ENCODE data around the gene CTBP1.

The CTBP1 gene

DNA sequence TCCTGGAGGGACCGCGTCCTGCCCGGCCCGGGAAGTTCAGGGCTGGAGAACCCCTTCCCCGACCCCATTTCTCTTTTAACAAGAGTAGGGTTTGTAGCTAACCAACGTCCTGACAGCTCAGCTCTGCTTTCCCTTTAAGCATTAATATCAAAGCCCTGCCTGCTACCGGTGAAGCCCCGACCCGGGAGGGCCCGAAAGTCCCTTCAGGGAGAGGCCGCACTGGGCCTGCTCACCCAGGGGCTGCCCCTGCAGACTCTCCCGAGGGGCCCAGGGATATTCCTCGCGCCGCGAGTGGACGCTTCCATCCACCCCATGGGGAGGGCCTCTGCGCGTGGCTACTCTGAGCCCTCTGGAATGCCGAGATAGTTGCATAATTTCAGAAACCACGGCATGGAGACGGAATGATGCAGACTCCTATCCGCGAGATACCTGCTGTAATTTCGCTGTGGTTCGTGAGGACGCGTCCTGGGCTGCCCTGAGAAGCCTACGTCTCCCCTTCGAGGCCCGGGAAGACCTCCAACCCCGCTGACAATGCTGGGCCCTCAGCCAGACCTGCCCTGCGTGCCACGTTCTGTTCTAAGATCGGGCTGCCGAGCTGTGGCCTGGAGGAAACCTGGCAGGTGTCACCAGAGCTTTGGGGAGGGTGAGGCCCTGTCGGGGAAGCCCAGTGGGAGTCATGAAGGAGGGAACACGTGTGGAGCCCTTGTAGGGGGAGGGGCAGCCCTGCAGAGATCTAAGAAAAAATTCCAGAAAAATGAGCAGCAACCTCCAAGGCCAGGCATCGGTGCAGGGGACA is 999 bp upstream of the CTBP1 start:
- peak overlapping the region; percentile 85 to 89 for H3K9ac ChIP-seq (ENCODE audit: low read length in 2 of 2)
- no peaks in the 10 kb centered on the region for H3K27me3 ChIP-seq (ENCODE audit: control insufficient read depth in 1 of 2, insufficient read depth in 2 of 2, low read length in 2 of 2)

GRCh38 chr4:1249148-1249730 is 309 bp upstream of the CTBP1 start:
- Histone ChIP-seq H3K9ac (ENCODE audit: low read length in 2 of 2) (peak overlapping the region; percentile 85 to 89), H3K4me1 (ENCODE audit: control insufficient read depth, insufficient read depth, low read length) (peaks cover 58% of the 10 kb centered on the region), H3K9me3 (ENCODE audit: control insufficient read depth in 2 of 2, low read length in 2 of 2) (no peaks in the 10 kb centered on the region), H3K4me3 (ENCODE audit: low read length in 2 of 2) (peak overlapping the region; percentile 59 to 80), H3K27me3 (ENCODE audit: control insufficient read depth in 1 of 2, insufficient read depth in 2 of 2, low read length in 2 of 2) (no peaks in the 10 kb centered on the region), H3K27ac (ENCODE audit: low read length) (peak overlapping the region; percentile 89), H3K36me3 (ENCODE audit: control insufficient read depth in 2 of 2, insufficient read depth in 2 of 2, low read length in 2 of 2) (peaks cover 0 to 3% of the 10 kb centered on the region in 2 donors)

More for the DNA sequence above, 999 bp upstream of the CTBP1 start:
- H3K36me3 ChIP-seq (ENCODE audit: control insufficient read depth in 2 of 2, insufficient read depth in 2 of 2, low read length in 2 of 2), result peaks cover 0 to 3% of the 10 kb centered on the region in 2 donors
- H3K9me3 ChIP-seq (ENCODE audit: control insufficient read depth in 2 of 2, low read length in 2 of 2), result no peaks in the 10 kb centered on the region
- H3K4me1 ChIP-seq (ENCODE audit: control insufficient read depth, insufficient read depth, low read length), result peaks cover 52% of the 10 kb centered on the region
- H3K4me3 ChIP-seq (ENCODE audit: low read length in 2 of 2), result peak overlapping the region; percentile 59 to 80
- H3K27ac ChIP-seq (ENCODE audit: low read length), result peak overlapping the region; percentile 89

GRCh38 chr4:1247864-1248244 is 1.1 kb downstream of the CTBP1 start:
- peak overlapping the region; percentile 69 to 75 for H3K9ac ChIP-seq (ENCODE audit: low read length in 2 of 2)
- H3K27ac ChIP-seq (ENCODE audit: low read length), result peak overlapping the region; percentile 86
- no peaks in the 10 kb centered on the region for H3K27me3 ChIP-seq (ENCODE audit: control insufficient read depth in 1 of 2, insufficient read depth in 2 of 2, low read length in 2 of 2)
- H3K4me1 ChIP-seq (ENCODE audit: control insufficient read depth, insufficient read depth, low read length), result peaks cover 72% of the 10 kb centered on the region
- H3K9me3 ChIP-seq (ENCODE audit: control insufficient read depth in 2 of 2, low read length in 2 of 2), result no peaks in the 10 kb centered on the region
- peaks cover 0 to 3% of the 10 kb centered on the region in 2 donors for H3K36me3 ChIP-seq (ENCODE audit: control insufficient read depth in 2 of 2, insufficient read depth in 2 of 2, low read length in 2 of 2)
- H3K4me3 ChIP-seq (ENCODE audit: low read length in 2 of 2), result peak overlapping the region; percentile 80 to 84

DNA sequence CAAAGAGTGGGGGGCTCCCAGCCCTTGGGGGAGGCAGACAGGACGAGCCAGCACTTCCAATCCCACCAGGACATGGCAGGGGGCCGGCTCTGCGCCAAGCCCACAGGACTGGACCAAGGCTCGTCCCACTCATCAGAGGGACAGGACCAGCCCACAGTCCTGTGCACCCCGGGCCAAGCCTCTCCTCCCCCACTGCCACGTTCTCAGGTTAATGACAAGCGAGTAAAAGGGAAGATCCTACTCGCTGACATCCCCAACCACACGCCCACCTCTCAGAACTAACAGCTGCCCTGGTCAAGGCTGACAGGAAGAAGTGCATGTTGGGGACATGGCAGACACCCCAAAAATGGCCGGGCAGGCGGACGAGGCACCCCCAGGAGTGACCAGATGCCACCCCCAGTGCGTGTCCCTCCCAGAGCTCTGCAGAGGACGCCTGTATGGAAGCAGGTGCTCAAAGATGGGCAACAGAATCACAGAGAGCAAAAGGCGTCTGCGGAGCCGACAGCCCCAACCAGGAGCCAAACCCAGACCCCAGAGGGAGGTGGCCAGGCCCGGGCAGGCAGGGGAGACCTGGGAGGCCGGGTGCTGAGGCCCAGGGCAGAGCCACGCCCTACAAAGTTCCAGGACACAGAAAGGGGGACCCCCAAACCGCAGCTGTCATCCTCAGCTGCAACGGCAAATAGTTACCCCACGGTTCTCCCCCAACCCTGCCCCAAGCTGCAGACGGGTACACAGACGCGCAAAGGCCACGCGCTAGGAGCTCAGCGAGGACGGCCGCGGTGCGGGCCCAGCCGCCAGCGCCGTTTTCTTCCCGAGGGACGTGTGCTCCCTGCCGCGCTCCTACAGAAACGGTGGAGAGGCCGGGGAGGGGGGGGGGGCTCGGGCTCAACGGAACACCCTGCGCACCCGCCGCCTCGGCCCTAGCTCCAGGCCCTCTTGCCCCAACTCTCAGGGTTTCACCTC is 1.7 kb downstream of the CTBP1 start:
- Histone ChIP-seq H3K9me3 (ENCODE audit: control insufficient read depth in 2 of 2, low read length in 2 of 2) (no peaks in the 10 kb centered on the region), H3K36me3 (ENCODE audit: control insufficient read depth in 2 of 2, insufficient read depth in 2 of 2, low read length in 2 of 2) (peaks cover 0 to 3% of the 10 kb centered on the region in 2 donors), H3K4me1 (ENCODE audit: control insufficient read depth, insufficient read depth, low read length) (peaks cover 79% of the 10 kb centered on the region), H3K27me3 (ENCODE audit: control insufficient read depth in 1 of 2, insufficient read depth in 2 of 2, low read length in 2 of 2) (no peaks in the 10 kb centered on the region), H3K4me3 (ENCODE audit: low read length in 2 of 2) (peak overlapping the region; percentile 80 to 84), H3K27ac (ENCODE audit: low read length) (peak overlapping the region; percentile 86), H3K9ac (ENCODE audit: low read length in 2 of 2) (peak overlapping the region; percentile 69 to 75)

DNA sequence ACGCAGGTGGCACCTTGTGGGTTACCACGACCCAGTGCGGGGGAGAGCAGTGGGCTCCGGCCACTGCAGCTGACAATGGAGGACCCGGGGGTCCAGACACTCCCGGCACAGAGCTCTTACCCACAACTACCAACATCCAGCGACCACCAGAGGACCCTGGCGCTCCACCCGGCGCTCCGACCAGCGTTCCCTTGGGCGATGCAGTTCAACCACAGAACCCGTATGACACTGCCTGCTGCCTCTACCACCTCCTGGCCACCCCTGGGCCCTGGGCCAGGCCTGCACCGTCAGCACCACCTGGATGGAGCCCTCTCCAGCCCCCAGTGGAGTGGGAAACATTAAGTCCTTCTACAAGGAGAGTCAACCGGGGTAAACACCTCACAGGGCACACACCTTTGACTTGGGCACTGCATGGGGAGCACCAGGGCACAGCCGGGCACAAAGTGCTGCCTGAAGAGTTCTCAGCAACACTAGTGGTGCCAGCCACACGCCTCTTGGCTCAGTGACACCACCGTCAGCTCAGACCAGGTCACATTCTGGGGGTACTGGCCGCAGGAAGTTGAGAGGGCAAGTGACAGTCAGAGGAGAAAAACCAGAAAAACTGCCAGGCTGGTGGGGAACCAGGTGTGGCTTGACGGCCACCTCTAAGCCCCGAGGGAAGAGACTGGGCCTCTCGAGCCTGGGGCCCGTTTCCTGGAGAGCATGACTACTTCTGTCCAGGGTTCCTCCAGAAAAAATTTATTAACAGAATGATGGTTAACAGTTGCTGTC is 2.6 kb downstream of the CTBP1 start:
- peak overlapping the region; percentile 86 for H3K27ac ChIP-seq (ENCODE audit: low read length)
- peak overlapping the region; percentile 62 to 75 for H3K9ac ChIP-seq (ENCODE audit: low read length in 2 of 2)
- H3K27me3 ChIP-seq (ENCODE audit: control insufficient read depth in 1 of 2, insufficient read depth in 2 of 2, low read length in 2 of 2), result no peaks in the 10 kb centered on the region
- H3K36me3 ChIP-seq (ENCODE audit: control insufficient read depth in 2 of 2, insufficient read depth in 2 of 2, low read length in 2 of 2), result peaks cover 0 to under 1% of the 10 kb centered on the region in 2 donors
- peak overlapping the region; percentile 80 to 84 for H3K4me3 ChIP-seq (ENCODE audit: low read length in 2 of 2)
- no peaks in the 10 kb centered on the region for H3K9me3 ChIP-seq (ENCODE audit: control insufficient read depth in 2 of 2, low read length in 2 of 2)
- H3K4me1 ChIP-seq (ENCODE audit: control insufficient read depth, insufficient read depth, low read length), result peaks cover 77% of the 10 kb centered on the region

DNA sequence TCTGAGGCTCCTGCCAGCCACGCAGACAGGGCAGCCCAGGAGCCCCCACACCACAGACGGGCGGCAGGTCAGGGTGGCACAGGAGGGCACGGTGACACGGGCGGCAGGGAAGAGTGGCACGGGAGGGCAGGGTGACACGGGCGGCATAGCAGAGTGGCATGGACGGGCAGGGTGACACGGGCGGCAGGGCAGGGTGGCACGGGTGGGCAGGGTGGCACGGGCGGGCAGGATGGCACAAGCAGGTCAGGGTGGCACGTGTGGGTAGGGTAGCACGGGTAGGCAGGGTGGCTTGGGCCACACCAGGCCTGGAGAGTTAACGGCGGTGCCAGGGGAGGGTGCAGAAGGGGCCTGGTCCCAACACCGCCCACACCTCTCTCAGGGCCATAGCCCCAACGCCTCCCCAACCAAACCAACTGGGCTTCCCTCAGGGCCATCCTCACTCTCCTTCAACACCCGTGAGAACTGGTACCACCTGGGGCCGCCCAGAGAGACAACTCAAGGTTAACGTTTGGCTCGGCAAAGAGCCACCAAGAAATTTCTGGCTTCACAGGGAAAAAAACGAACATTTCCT is 3.4 kb downstream of the CTBP1 start:
- H3K4me1 ChIP-seq (ENCODE audit: control insufficient read depth, insufficient read depth, low read length), result peaks cover 70% of the 10 kb centered on the region
- peak overlapping the region; percentile 86 for H3K27ac ChIP-seq (ENCODE audit: low read length)
- no peaks in the 10 kb centered on the region for H3K9me3 ChIP-seq (ENCODE audit: control insufficient read depth in 2 of 2, low read length in 2 of 2)
- H3K27me3 ChIP-seq (ENCODE audit: control insufficient read depth in 1 of 2, insufficient read depth in 2 of 2, low read length in 2 of 2), result no peaks in the 10 kb centered on the region
- H3K9ac ChIP-seq (ENCODE audit: low read length in 2 of 2), result peak overlapping the region; percentile 20 to 51
- peak overlapping the region in 1 of 2 donors; percentile 84 for H3K4me3 ChIP-seq (ENCODE audit: low read length in 2 of 2)
- H3K36me3 ChIP-seq (ENCODE audit: control insufficient read depth in 2 of 2, insufficient read depth in 2 of 2, low read length in 2 of 2), result peaks cover 5 to 7% of the 10 kb centered on the region in 2 donors

DNA sequence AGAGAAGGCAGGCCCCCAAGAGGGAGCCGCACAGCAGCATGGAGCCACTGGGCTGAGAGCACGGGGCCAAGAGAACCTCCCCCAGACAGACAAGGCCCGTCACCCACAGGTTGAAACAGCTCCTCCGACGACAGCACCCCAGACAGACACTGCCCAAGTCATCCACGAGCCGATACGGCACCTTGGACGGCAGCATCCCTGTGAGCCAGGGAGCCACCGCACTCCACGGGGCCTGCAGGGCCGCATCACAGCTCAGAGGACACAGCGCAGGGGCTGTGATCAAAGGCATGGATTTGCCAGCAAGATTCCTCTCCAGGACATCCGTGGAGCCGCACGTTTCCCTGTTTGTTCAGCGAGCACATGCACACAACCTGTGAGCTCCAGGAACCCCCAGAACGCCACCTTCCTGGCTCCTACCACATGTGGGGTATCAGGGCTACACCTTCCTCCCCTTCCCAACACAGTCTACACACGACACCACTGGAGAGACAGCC is 3.9 kb downstream of the CTBP1 start:
- Histone ChIP-seq H3K4me1 (ENCODE audit: control insufficient read depth, insufficient read depth, low read length) (peaks cover 65% of the 10 kb centered on the region), H3K4me3 (ENCODE audit: low read length in 2 of 2) (peak overlapping the region in 1 of 2 donors; percentile 15), H3K27me3 (ENCODE audit: control insufficient read depth in 1 of 2, insufficient read depth in 2 of 2, low read length in 2 of 2) (no peaks in the 10 kb centered on the region), H3K27ac (ENCODE audit: low read length) (no peak overlapping the region), H3K9me3 (ENCODE audit: control insufficient read depth in 2 of 2, low read length in 2 of 2) (no peaks in the 10 kb centered on the region), H3K9ac (ENCODE audit: low read length in 2 of 2) (peak overlapping the region; percentile 20 to 21), H3K36me3 (ENCODE audit: control insufficient read depth in 2 of 2, insufficient read depth in 2 of 2, low read length in 2 of 2) (peaks cover 6 to 9% of the 10 kb centered on the region in 2 donors)

DNA sequence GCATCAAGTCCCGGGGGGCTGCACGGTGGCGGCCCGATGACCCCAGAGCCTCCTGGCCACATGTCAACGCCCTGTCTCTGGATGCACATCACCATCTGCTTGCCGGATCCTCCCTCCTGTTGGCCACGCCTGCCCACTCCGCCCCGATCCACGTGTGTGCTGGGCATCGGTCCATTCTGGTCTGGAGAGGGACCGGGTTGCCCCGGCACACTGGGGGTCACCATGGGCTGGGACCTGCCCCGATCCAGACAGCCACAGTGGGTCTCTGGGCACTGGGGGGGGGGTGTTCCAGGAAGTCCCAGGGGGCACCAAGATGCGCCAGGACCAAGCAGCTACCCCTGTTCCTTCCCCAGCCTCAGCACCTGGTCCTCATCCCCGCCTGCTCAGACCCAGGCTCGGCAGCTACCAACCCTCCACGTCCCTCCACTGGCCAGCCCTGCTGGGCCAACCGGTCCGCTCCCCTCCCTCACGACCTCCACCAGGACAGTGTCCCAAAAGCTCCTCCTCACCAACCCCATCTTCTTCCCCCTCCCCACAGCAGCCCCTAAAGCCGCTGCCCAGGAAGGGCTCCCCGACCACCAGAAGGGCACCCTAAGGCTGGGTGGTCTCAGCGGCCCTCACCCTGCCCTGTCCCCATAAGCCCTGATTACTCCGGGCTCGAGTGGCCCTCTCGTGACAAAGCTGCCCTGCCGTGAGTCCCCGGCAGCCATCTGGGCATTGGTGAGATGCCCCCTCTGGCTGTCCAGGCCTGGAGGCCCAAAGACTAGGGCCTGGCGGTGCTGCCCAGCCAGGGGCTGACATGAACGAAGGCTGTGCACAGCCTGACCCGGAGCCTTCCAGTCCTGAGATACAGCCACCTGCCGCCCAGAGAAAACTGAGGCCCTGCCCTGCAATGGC is 4.6 kb downstream of the CTBP1 start:
- no peaks in the 10 kb centered on the region for H3K27me3 ChIP-seq (ENCODE audit: control insufficient read depth in 1 of 2, insufficient read depth in 2 of 2, low read length in 2 of 2)
- H3K36me3 ChIP-seq (ENCODE audit: control insufficient read depth in 2 of 2, insufficient read depth in 2 of 2, low read length in 2 of 2), result peaks cover 10 to 12% of the 10 kb centered on the region in 2 donors
- peaks cover 58% of the 10 kb centered on the region for H3K4me1 ChIP-seq (ENCODE audit: control insufficient read depth, insufficient read depth, low read length)
- H3K9ac ChIP-seq (ENCODE audit: low read length in 2 of 2), result peak overlapping the region in 1 of 2 donors; percentile 21
- no peak overlapping the region for H3K27ac ChIP-seq (ENCODE audit: low read length)
- H3K4me3 ChIP-seq (ENCODE audit: low read length in 2 of 2), result peak overlapping the region in 1 of 2 donors; percentile 15
- H3K9me3 ChIP-seq (ENCODE audit: control insufficient read depth in 2 of 2, low read length in 2 of 2), result no peaks in the 10 kb centered on the region
